GM19452 (cell line): ENCODE data around the gene DTX2.
"Not testable (repeated sequence)": the region's sequence is repeated elsewhere in the genome, so short reads cannot be mapped to it uniquely, and the experiment has no call there.

Experiments used
- ATAC-seq: cut with Tn5 transposase; IDR thresholded peaks from one replicate; pipeline ENCODE4 v1.9.1; 2021; ENCODE audit not compliant: unreplicated experiment

The DTX2 gene

GRCh38 chr7:76485822-76486610, 24.5 kb downstream of the DTX2 start:
- peak; percentile 4 for ATAC-seq

GRCh38 chr7:76486618-76487017, 25.1 kb downstream of the DTX2 start:
- ATAC-seq: peak; percentile 98

- ATAC-seq: not testable (repeated sequence)
Measured at GRCh38 chr7:76487969-76488368, 26.5 kb downstream of the DTX2 start.

- not testable (repeated sequence) for ATAC-seq
Measured at GRCh38 chr7:76492139-76492538, 30.6 kb downstream of the DTX2 start.

GRCh38 chr7:76495717-76496116, 34.2 kb downstream of the DTX2 start:
- not testable (repeated sequence) for ATAC-seq

GRCh38 chr7:76497918-76498582, 36.5 kb downstream of the DTX2 start:
- not testable (repeated sequence) for ATAC-seq

GRCh38 chr7:76498583-76499200, 37.2 kb downstream of the DTX2 start:
- not testable (repeated sequence) for ATAC-seq

- not testable (repeated sequence) for ATAC-seq
Measured at GRCh38 chr7:76499201-76499923, 37.9 kb downstream of the DTX2 start.

GRCh38 chr7:76499924-76500241, 38.4 kb downstream of the DTX2 start:
- ATAC-seq: not testable (repeated sequence)

- ATAC-seq: not testable (repeated sequence)
Measured at GRCh38 chr7:76502224-76502623, 40.7 kb downstream of the DTX2 start.

- not testable (repeated sequence) for ATAC-seq
Measured at GRCh38 chr7:76502836-76503235, 41.3 kb downstream of the DTX2 start.

- not testable (repeated sequence) for ATAC-seq
Measured at GRCh38 chr7:76503244-76503643, 41.7 kb downstream of the DTX2 start.

- ATAC-seq: not testable (repeated sequence)
Measured at GRCh38 chr7:76504351-76505167, 43.0 kb downstream of the DTX2 start.

- no peak for ATAC-seq
Measured at GRCh38 chr7:76505168-76506080, 43.9 kb downstream of the DTX2 start.

GRCh38 chr7:76506081-76506440, 44.6 kb downstream of the DTX2 start:
- ATAC-seq: no peak

GRCh38 chr7:76506643-76507042, 45.1 kb downstream of the DTX2 start:
- not testable (repeated sequence) for ATAC-seq

GRCh38 chr7:76507723-76508406, 46.4 kb downstream of the DTX2 start:
- ATAC-seq: no peak

- ATAC-seq: no peak
Measured at GRCh38 chr7:76509931-76510877, 48.7 kb downstream of the DTX2 start, which contains the start of gene UPK3B. UPK3B (plus strand) TSS chr7:76510552; CDS start chr7:76510653, 101 bp downstream.
